Measurements from ENCODE around the gene ETNK1.
A peak's percentile ranks its signal among the peaks of the same experiment; 100 is the strongest.
"Not testable (repeated sequence)": the region's sequence is repeated elsewhere in the genome, so short reads cannot be mapped to it uniquely, and the experiment has no call there.

Gene ETNK1

DNA sequence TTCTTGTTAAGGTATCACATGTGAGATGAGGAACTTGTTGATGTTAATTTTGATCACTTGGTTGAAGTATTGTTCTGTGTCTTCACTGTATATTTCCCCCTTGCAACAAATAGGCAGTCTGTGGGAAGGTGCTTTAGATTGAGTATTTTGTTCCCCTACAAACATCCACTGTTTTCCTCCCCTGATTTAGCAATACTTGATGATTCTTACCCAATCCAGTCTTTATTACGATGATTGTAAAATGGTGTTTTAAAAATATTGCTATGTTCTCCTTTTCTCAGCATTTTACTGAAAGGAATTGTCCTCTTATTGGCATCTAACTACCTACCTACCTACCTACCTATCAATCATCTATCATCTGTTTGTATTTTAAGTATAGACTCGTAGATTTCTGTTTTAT lies 66.3 kb downstream of the ETNK1 start:
- no peak for DNase-seq

DNA sequence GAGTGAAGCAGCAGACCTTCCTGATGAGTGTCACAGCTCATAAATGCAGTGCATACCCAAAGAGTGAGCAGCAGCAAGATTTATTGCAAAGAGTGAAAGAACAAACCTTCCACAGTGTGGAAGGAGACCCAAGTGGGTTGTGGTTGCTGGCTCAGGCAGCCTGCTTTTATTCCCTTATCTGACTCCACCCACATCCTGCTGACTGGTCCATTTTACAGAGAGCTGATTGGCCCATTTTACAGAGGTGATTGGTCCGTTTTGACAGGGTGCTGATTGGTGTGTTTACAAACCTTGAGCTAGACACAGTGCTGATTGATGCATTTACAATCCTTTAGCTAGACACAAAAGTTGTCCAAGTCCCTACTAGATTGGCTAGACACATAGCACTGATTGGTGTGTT lies 67.5 kb downstream of the ETNK1 start:
- DNase-seq: not testable (repeated sequence)

DNA sequence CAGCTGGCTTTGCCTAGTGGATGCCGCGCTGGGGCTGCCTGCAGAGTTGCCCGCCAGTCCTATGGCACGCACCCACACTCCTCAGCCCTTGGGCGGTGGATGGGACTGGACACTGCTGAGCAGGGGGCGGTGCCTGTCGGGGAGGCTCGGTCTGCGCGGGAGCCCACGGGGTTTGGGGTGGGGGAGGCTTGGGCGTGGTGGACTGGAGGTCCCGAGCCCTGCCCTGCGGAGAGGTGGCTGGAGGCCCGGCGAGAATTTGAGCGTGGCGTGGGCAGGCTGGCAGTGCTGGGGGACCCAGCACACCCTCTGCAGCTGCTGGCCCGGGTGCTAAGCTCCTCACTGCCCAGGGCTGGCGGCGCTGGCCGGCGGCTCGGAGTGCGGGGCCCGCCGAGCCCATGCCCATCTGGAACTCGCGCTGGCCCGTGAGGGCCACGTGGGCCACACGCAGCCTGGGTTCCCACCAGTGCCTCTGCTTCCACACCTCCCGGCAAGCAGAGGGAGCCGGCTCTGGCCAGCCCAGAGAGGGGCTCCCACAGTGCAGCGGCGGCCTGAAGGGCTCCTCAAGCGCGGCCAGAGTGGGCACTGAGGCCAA lies 68.1 kb downstream of the ETNK1 start:
- no peak for DNase-seq

DNA sequence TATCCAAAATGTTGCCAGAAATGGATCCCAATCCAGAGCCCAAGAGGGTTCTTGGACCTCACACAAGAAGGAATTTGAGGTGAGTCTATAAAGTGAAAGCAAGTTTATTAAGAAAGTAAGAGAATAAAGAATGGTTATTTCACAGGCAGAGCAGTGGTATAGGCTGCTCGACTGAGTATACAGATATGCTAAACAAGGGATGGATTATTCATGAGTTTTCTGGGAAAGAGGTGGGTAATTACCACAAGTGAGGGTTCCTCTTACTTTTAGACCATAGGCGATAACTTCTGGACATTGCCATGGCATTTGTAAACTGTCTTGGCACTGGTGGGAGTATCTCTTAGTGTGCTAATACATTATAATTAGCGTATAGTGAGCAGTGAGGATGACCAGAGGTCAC lies 73.6 kb downstream of the ETNK1 start:
- DNase-seq: no peak

DNA sequence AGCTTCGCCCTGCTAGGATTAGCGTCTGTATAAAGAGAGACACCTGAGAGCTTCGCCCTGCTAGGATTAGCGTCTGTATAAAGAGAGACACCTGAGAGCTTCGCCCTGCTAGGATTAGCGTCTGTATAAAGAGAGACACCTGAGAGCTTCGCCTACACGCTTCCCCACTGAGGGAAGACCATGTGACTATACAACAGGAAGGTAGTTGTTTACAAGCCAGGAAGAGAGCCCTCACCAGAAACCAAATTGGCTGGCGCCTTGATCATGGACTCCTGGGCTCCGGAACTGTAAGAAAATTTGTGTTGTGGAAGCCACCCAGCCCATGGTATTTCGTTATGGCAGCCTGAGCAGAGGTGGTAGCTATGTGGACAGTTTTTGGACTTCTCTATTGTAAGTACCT lies 74.7 kb downstream of the ETNK1 start:
- not testable (repeated sequence) for DNase-seq

DNA sequence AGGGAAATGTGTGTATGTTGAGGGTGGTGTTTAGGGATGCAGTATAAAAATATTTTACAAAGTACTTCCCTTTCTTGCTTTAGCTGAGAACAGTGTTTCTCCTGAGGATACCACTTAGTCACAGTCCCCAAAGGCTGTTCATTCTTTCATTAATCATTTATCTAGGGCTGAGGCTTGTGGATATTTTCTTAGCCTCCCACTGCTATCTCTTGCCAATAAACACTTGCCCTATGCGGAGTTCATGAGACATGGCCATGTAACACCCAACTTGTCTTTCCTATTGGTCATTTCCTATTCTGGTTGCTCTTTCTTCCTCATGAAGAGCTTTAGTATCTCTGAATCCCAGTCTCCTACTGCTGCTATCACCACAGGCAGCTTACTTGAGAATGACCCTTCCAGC lies 75.1 kb downstream of the ETNK1 start:
- peak; percentile 2 for DNase-seq

DNA sequence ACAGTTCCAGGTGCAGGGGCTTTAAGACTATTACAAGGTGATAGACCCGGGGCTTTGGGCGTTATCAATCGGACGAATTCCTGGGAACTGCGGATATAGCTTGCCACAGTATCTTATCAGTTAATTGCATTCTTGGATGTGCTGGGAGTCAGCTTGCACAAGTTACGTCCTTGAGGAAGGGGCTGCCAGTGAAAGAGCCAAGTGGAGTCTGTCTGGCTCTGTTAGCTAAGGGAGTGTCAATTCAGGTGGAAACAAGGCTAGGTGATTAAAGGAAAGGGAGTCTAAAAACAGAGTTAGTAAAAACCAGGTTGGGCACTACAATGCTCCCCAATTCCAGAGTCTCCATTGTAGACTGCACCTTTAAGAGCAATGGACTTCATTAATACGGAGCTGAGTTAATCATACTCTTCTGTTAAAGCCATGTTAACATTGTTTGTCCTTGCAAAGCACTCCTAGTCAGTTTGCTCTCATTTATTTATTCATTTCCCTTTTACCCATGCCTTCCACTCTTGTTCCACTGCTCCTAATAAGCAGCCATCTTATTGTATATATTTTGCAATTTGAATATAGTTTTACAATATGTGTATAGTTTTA lies 76.3 kb downstream of the ETNK1 start:
- DNase-seq: not testable (repeated sequence)

DNA sequence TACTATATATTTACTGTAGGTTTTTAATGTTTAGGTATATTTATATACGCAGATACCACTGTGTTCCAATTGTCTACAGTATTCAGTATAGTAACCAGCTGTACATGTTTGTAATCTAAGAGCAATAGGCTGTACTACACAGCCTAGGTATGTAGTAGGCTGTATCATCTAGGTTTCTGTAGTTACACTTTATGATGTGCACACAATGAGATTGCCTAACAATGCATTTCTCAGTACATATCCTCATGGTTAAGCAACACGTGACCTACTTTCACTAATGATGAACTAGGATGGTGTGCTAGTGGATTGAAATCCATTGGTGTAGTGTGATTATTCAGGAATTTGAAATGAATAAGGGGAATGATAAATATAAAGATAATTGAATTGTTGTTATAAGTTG lies 77.7 kb downstream of the ETNK1 start:
- DNase-seq: no peak

DNA sequence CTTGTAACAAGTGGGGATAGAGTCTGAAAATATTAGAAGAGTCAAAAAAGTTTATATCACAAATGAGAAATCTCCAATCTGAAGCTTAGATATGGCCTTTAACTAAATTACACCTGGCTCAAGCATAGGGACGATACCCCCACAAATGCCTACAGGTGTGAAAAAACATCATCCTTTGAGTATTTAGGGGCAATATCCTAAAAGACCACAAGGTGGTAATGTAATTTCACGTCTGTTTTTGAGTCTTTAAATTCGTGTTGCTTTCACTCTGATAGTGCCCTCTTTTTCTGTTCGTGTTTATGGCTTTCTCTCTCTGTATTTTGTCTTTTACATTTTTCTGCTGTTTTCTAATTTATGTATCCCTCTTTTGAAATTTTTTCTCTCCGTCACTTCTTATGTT lies 84.3 kb downstream of the ETNK1 start:
- no peak for DNase-seq

DNA sequence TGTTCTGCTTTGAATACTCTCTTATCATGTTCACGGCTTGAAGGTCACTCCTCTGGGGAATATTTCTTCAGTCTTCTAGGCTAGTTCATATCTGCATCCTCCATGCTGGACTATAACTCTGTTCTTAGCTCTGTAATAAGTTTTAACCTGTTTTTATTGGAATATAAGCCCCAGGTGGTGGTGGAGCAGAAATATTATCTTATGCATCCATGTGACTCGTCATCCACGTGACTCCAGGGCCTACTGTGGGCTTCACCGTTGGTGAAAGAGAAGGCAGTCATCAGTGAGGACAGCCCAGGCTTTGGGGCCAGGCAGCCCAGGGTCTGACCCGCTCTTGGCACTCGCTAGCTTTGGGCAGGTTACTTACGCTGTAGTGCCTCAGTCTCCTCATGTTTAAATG lies 87.1 kb downstream of the ETNK1 start:
- no peak for DNase-seq

DNA sequence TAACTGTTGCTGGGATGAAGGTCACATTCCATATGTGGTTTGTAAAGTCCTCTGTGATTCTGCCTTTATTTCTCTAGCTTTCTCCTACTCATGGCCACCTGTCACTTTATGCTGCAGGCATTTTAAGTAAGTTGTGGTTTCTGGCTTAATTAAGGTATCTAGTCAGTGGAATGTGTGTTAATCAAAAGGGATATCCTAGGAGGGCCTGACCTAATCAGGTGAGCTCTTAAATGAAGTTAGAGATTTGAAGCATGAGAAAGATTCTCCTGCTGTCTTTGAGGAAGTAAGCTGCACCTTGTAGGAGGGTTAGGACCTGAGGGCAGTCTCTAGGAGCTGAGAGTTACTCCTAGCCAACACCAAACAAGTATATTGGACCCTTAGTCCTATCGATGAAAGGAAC lies 90.3 kb downstream of the ETNK1 start:
- no peak for DNase-seq

DNA sequence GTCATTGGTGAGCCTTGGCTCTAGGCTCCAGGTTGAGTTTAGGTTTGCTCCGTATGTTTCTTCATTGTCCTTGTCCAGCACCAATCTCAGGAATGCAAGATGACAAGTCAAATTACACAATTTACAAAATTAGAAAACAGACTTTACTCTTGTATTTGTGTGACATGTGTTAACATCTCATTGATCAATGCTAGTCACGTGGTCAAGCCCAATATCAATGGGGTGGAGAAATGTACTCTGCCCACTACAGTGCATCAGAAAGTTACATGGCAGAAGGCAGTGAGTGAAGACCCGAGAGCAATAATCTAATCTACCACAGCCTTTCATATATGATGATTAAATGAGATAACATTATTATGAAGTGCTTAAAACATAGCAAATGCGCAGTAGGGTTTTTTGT lies 94.8 kb downstream of the ETNK1 start:
- no peak for DNase-seq

DNA sequence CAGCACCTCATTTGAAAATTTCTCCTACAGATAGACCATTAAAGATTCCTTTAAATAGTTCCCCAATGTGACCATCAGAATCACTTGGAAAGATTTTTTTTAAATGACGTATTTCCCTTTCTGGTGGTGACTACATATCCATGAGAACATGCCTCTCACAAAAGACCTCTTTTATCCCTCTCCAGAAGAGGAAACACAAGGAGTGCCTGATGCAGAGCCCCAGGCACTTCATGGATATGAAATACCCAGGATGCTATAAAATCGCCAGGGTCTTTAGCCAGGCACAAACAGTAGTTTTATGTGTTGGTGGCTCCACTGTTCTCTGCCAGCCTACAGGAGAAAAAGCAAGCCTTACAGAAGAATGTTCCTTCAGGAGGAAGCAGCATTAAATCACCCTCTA lies 97.1 kb downstream of the ETNK1 start:
- DNase-seq: no peak

DNA sequence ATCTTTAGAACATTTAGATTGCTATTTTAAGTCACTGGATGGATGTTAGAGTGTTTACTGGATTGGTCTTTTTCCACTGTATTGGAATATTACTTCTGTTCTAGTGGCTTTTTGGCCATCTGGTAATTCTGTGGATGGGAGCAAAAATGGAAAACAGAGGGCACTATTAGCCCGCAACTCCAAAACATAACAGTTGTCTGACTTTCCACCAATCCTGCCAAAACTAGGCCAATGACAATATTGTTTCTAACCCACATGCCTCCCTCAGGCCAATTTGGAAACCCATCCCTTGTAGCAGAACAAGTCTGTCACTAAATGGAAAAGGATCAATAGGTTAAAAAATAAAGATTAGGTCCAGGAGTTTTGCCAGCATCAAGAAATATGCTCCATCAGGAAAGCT lies 97.8 kb downstream of the ETNK1 start:
- DNase-seq: no peak

DNA sequence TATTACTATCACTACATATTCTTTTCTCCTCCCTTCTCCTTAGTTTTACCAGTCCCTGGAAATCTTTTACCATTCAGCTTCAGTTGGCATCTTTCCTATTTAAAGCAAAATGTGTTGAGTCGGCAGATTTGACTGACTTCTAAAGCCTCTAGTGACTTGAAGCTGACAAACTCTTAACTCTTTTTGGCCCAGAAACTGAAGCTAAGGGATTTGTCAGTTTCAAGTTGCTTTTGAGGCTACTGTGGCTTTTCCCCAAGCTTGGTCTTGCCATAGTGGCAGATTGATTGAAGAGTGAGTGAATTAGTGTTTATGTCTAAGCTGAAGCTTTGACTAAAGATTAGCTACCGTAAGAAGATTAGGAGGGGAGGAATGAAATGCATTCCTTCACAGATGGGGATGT lies 104.0 kb downstream of the ETNK1 start:
- no peak for DNase-seq

DNA sequence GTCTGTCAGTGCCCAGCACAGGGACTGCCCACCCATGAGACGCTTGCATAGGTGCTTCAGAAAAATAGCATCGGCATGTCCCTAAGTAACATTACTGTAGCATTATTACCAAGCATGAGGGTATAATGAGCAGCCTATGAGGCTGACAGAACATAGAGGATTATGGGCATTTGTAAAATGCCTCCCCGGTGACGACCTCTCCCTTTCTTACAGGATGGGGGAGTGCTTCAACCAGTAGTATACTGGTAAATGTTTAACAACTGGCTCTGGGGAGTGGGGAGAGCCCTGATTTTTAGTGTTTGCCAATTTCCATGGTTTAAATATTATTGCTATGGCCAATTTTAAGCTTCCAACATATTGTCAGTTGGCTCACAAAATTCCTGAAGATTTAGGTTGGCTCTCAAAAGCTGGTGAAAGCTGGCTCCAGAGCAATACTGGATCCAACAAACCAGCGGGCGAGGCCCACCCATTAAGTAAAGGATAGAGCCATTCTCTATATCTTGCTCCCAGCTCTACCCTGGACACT lies 104.5 kb downstream of the ETNK1 start:
- DNase-seq: peak; percentile 1

DNA sequence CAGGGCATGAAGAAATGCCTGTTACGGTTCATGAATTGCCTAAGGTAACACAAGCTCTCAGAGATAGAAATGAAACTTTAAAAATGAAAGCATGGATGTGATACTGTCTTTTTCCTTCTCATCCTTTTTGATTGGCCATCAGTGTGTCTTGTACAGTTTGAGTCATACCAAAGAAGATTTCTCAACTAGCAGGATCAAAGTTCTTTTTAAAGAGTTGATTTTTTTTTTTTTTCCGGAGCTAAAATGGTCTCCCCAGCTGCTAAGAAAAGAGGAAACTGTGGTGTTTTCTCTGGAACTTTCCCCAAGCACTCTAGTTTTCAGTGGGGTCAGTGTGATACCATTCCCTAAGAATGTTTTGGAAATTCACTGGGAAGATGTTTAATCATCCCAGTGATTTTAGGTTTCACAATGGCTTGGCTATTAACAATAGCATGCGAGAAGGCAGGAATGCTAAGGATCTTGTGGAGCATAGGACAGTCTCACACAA lies 105.0 kb downstream of the ETNK1 start:
- DNase-seq: no peak

DNA sequence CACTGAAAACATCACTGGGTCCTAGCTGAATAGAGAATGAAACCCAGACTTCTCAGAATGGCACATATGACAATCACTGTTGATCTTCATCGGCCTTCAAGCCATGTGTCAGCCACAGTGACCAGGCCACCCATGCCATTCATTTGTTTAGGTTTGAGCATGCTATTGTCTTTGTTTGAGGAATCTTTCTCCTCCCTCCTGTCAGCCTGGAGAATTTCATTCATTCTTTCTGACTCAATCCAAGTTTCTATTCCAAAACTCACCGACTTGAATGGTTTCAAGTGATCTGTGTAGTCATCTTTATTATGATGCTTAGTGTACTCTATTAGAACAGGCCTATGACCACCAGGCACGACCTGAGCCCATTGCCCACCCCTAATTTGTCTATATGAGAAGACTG lies 106.3 kb downstream of the ETNK1 start:
- DNase-seq: no peak

DNA sequence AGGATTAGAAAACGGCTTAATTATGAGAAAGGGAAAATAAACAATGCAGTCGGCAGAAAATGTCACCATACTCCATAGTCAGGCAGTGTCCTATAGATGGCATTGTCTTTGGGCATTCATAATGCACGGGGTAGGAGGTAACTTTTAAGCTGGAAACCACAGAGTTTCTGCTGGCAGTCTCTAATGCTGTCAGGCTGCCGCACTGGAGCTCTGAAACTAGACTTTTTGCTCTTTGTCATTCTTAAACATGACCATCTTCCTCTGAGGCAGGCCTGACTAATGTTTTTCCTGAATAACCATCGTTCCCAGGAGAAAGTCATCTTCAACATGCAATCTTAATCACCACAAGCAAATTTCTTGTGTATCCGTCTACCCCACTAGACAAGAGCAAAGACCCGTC lies 108.8 kb downstream of the ETNK1 start:
- no peak for DNase-seq

DNA sequence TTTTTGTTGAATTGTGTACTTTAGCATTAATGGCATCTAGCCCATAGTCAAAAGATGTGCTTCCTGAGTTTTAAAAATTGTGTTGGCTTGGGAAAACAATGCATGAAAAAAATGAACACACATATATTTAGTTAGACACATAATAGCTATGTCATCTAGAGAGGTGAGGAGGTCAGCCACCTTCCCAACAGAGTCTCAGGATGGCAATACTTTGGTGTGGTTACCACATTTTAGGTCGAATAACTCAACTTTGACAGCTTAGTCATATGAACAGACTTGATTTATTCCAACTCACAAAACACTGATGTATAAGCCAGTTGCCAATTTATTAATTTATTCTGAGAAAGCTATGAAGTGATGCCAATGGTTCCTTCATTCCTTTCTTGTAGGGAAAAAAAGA lies 114.0 kb downstream of the ETNK1 start:
- DNase-seq: no peak
